Sigmoid colon (tissue), 4 donors: ENCODE measurements around the gene COG6.

Experiments used
- EP300 ChIP-seq, 4 donors: sonication (generic); formaldehyde crosslinking; IDR thresholded peaks; one replicate each; pipeline ENCODE4 v1.6.1; 2017; ENCODE audit warnings: antibody characterized with exemption in 4 of 4
- POLR2AphosphoS5 ChIP-seq, 4 donors: sonication (generic); formaldehyde crosslinking; IDR thresholded peaks; one replicate each; pipeline ENCODE4 v1.6.1; 2017; ENCODE audit warnings: antibody characterized with exemption in 4 of 4

DNA sequence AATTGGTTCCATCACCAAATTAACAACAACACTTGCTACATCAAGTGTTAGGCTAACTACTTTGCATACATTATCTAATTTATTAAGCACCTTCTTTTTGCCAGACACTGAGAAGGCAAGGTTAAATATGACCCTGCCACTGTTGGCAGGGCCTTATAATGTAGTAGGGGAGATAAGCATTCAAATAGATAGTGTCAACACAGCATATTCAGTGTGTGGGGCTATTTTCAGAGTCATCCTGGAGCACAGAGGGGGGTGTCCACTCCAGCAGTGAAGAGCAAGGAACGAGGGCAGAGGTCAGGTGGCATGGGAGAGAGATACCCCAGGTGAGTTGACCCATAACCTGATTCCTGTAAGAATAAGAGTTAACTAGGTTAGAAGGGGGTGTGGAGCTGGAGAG, 121.6 kb downstream of the COG6 start:
- no peak for TF ChIP-seq POLR2AphosphoS5 (IDR thresholded peaks at IDR 0.05)
- no peak for TF ChIP-seq EP300 (IDR thresholded peaks at IDR 0.05)
